Measurements from ENCODE around the gene CNRIP1. TPM values are rescaled to one million over a fixed set of nuclear protein-coding genes. Genes with fewer than 3 reads are reported as not detected.

Gene CNRIP1
- total and polyA plus RNA-seq, 2 of the 4 experiments (the other 2 are of a cell fraction) = 23.3 to 32.7 TPM

- no peaks in the 10 kb centered on the region for H3K36me3 ChIP-seq (ENCODE audit: control insufficient read depth, insufficient read depth, low read length)
- no peaks in the 10 kb centered on the region for H3K9me1 ChIP-seq (ENCODE audit: insufficient read depth, low read length)
- H2AFZ ChIP-seq (replicated peaks; ENCODE audit: low read length, poor library complexity) = no peak overlapping the region
- ATAC-seq (ENCODE audit: low read depth) (peak; percentile 92), DNase-seq (peak; percentile 81)
- no peak overlapping the region for H2BK120ac ChIP-seq (ENCODE audit: low read depth, low read length)
- H3K14ac ChIP-seq (replicated peaks; ENCODE audit: low read depth, low read length) = no peak overlapping the region
- no peaks in the 10 kb centered on the region for H4K20me1 ChIP-seq (ENCODE audit: insufficient read depth, low read length)
- no peak overlapping the region for H4K91ac ChIP-seq (ENCODE audit: insufficient read depth, low read depth, low read length)
- BruUV-seq (replicated peaks) = no TSS peak
- H3K4me1 ChIP-seq (ENCODE audit: control insufficient read depth, insufficient read depth, low read length) = no peaks in the 10 kb centered on the region
- no peak overlapping the region for H4K5ac ChIP-seq (ENCODE audit: low read depth, low read length)
- no peak overlapping the region for H3K9ac ChIP-seq (ENCODE audit: low read depth, low read length)
- no peak overlapping the region for H3K56ac ChIP-seq (ENCODE audit: extremely low read depth, insufficient read depth, low read length)
- POLR2A ChIA-PET (ENCODE audit: unreplicated experiment) = no interaction called here
- CTCF ChIA-PET = no interaction called here
- H2AK5ac ChIP-seq (ENCODE audit: low read depth, low read length) = no peak overlapping the region
- TF ChIP-seq POLR2A (IDR thresholded peaks at IDR 0.05; ENCODE audit: low read depth, low read length) (no peak), MAFK (IDR thresholded peaks at IDR 0.05; ENCODE audit: low read depth, low read length) (0 out of 2 replicates have a peak, but pooled peaks have one; percentile 12)
- WGBS, 2 experiments (ENCODE audit: extremely low coverage in 2 of 2, insufficient read length in 1 of 2) = 55% methylated on average over 4 of the region's 6 CpGs; no CpG with 5 or more reads in 1 of the 2 experiments
- dilution Hi-C loops (cut with HindIII; ENCODE audit: low sequenced_read_pairs, unreplicated experiment) = no loop called here
- H3K27ac ChIP-seq (ENCODE audit: insufficient read depth, low read length) = no peak overlapping the region
- H2BK5ac ChIP-seq (ENCODE audit: low read depth, low read length, poor library complexity, severe bottlenecking) = no peak overlapping the region
- H3K23ac ChIP-seq (ENCODE audit: low read depth, low read length) = no peak overlapping the region
- in situ Hi-C loops (cut with MboI; ENCODE audit: low sequenced_read_pairs) = no loop called here
- no peaks in the 10 kb centered on the region for H3K79me1 ChIP-seq (ENCODE audit: low read depth in 1 of 2, low read length in 2 of 2)
- H3K4me3 ChIP-seq (ENCODE audit: insufficient read depth, low read depth, low read length) = no peak overlapping the region
- no peak overlapping the region for H3K18ac ChIP-seq (ENCODE audit: low read depth, low read length)
- H3K9me3 ChIP-seq (ENCODE audit: control insufficient read depth, insufficient read depth, low read length) = no peaks in the 10 kb centered on the region
- no peak overlapping the region for H2BK15ac ChIP-seq (ENCODE audit: low read depth, low read length)
- H2AK9ac ChIP-seq (replicated peaks; ENCODE audit: low read depth, low read length, poor library complexity) = no peak overlapping the region
- peaks cover 18% of the 10 kb centered on the region for H3K27me3 ChIP-seq (ENCODE audit: control insufficient read depth, insufficient read depth, low read length)
- intact Hi-C loops (cut with micrococcal nuclease) = loop anchor here (5.0 kb wide), 1 partner anchor 54 kb away; no protein-coding TSS in a partner anchor
- no peak overlapping the region for H4K8ac ChIP-seq (ENCODE audit: low read depth in 2 of 2, low read length in 2 of 2)
- H2BK20ac ChIP-seq (ENCODE audit: low read depth, low read length) = no peak overlapping the region
- no peak overlapping the region for H3K4ac ChIP-seq (ENCODE audit: low read depth, low read length)
- peak overlapping the region; percentile 13 for H3K4me2 ChIP-seq (ENCODE audit: low read depth, low read length)
These were observed 49.0 kb upstream of the CNRIP1 start for GRCh38 chr2:68368654-68369336.
